HPDE6-E6E7 (cell line): ENCODE results near the gene DPYSL3.
"Not testable (repeated sequence)": the region's sequence is repeated elsewhere in the genome, so short reads cannot be mapped to it uniquely, and the experiment has no call there.

Source experiments
- DNase-seq: peaks from one replicate; pipeline ENCODE4 v3.0.0; 2011; ENCODE audit warnings: missing footprints; ENCODE audit errors: extremely low spot score

Gene DPYSL3

GRCh38 chr5:147369742-147370374 is 140.0 kb downstream of the DPYSL3 start:
- peak; percentile 11 for DNase-seq

DNA sequence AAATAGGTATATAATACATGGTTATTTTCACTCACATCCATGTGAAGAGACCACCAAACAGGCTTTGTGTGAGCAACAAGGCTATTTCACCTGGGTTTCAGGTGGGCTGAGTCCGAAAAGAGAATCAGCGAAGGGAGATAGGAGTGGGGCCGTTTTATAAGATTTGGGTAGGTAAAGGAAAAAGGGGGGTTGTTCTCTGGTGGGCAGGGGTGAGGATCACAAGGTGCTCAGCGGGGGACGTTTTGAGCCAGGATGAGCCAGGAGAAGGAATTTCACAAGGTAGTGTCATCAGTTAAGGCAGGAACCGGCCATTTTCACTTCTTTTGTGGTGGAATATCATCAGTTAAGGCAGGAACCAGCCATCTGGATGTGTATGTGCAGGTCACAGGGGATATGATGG is 142.5 kb downstream of the DPYSL3 start:
- DNase-seq = not testable (repeated sequence)

DNA sequence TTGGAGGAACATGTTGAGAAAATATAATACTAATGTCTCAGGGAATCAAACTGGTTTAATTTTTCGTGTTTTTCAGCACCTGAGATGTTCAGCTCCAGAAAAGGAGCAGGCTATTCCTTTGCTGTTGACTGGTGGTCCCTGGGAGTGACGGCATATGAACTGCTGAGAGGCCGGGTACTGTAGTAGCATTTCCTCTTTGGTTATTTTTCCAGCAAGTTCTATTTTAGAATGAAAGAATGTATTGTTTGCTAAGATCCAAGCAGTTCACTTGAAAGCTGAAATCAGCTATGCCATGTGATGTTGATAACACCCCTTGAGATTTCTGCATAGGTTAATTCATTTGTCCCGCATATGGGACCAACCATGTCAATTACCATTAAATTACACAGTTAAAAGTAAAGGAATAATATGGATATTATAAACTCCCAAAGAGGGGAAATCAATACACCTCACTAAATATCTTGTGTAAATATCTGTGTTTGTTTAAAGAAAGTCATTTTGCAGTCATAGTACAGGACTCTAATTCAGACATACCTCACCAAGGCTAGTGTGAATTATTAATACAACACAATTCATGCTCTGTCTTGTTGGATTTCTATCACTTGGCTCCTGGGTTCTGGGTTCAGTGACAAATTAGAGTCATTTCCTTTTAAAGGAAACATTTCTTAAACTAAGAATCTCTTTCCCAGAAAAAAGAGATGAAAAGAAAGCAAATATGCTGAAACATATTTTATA is 148.3 kb downstream of the DPYSL3 start:
- DNase-seq = no peak

GRCh38 chr5:147360816-147361215 is 149.1 kb downstream of the DPYSL3 start:
- no peak for DNase-seq

DNA sequence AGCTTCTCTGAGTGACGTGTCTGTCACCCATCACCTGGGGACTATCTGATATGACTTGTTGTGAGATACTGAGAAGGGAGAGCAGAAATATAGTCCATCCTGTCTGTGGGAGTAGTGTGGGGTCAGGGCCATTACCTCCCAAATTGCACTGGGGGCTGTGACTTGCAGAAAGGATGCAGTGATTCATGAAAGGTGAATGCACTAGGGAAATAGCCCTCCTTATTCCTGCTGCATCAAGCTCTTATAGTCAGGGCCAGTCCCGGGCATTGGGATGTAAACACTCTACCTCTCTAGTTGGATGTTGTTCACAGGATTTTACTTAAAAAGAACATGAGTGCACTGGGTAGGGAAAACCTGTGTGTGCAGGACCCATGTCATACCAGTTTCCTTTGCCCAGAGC is 150.3 kb downstream of the DPYSL3 start:
- DNase-seq = no peak

DNA sequence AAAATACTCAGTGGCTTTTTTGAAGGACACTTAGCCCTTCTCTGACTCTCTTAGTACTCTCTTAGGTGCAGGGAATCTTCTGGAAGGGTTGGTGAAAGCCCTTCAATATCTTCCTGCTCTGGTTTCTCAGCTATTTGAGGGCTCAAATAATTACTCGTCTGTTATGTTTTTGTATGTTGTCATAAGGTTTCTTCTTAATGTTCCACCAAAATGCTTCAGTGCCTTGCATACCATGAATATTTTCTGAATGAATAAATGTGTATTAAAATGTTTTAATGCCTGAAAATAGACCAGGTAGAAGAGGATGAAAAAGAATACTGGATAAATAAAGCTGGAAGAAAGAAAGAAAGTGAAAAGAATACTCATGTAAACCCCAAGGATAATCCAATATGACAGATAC is 150.8 kb downstream of the DPYSL3 start:
- no peak for DNase-seq

DNA sequence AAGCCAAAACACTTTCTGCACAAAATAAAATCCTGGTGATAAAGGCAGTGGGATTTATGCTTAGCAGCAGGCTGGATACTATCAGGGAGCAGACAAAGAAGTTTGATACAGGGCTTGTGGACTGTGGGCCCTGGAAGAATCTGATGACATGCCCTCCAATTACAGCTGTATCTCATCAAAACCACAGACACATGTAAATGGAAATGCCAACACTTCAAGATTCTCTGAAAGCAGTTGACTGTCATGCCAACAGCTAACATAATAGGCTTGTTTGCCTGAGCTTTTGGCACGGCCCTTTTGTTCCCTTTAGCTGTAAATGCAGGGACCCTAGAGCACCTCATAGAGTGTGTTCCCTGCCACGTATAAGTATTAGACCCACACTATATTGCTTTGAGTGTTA is 160.6 kb downstream of the DPYSL3 start:
- no peak for DNase-seq

GRCh38 chr5:147348451-147348850 is 161.4 kb downstream of the DPYSL3 start:
- DNase-seq = no peak

DNA sequence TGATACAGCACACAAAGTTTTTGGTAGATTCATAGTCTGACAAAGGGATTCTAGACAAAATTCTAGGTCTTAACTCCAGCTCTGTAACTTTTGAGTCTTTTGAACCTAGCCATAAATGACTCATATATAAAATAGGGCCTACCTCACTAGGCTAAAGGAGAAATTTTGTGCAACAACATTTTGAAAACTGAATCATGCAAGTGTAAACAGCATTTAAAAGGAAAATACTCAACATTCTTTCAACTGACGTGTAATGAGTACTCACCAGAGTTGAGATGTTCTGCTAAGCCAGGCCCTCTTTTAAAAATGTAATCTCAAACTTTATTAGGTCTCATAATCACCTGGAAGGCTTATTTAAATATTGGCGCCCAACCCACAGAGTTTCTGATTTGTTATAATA is 161.8 kb downstream of the DPYSL3 start:
- DNase-seq = no peak

GRCh38 chr5:147346006-147346561 is 163.8 kb downstream of the DPYSL3 start:
- DNase-seq = no peak

DNA sequence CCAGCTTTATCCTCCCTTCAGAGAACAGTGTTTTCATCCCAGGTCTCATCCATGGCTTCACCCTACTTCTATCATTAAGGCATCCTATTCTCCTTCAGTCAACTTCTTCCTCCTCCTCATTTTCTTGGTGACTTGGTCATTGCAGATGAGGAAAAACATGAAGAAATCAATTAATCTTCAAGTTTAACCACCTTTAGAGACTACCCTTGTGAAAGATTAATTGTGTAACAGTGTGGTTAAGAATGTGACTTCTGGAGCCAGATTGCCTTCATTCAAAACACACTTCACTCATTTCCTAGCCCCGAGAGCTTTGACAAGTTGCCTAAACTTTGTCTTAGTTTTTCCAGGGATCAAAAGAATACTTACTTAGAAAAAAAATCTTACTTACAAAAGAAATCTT is 165.0 kb downstream of the DPYSL3 start:
- no peak for DNase-seq

- no peak for DNase-seq
Measured at GRCh38 chr5:147341345-147341744, 168.5 kb downstream of the DPYSL3 start.

DNA sequence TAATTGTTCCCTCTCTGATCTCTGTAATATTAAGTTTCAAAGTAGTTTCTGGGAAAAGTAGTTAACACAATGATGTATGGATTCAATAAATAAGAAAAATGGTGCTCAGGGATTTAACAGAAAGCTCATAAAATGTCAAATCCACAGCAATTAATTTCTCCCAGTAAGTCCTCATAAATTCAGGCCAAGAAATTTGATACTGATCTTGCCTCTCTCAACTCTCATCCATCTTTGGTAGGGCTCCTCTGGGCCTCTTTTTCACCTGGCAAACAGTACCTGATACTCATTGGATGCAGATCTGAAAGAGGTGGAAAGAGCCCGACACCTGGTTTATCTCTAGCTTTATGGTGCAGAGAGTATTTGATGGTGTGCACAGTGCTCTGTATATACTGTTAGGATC is 168.9 kb downstream of the DPYSL3 start:
- DNase-seq = no peak
